ENCODE measurements around the gene ABCA13.

DNA sequence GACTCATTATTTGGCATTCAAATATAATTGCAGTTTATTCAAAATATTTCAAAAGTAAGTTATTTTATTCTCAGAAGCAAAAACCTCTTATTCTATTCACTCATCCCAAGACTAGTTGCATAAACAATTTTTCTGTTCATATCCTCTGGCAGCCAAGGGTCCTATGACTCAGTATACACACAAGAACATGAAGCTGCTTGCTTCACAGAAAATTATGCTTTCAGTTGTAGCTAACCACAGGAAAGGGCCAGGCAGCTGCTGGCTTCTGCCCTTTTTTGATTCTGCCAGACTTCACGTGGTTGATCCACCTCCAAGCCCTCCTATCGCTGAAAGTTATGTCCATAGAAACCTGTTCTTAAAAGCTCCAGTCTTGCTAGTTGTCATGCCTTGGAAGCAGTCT, 108.8 kb downstream of the ABCA13 start:
- TF ChIP-seq, protein P1, sequence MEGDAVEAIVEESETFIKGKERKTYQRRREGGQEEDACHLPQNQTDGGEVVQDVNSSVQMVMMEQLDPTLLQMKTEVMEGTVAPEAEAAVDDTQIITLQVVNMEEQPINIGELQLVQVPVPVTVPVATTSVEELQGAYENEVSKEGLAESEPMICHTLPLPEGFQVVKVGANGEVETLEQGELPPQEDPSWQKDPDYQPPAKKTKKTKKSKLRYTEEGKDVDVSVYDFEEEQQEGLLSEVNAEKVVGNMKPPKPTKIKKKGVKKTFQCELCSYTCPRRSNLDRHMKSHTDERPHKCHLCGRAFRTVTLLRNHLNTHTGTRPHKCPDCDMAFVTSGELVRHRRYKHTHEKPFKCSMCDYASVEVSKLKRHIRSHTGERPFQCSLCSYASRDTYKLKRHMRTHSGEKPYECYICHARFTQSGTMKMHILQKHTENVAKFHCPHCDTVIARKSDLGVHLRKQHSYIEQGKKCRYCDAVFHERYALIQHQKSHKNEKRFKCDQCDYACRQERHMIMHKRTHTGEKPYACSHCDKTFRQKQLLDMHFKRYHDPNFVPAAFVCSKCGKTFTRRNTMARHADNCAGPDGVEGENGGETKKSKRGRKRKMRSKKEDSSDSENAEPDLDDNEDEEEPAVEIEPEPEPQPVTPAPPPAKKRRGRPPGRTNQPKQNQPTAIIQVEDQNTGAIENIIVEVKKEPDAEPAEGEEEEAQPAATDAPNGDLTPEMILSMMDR (IDR thresholded peaks at IDR 0.05) = no peak
- TF ChIP-seq POLR2A (IDR thresholded peaks at IDR 0.05) = no peak
